Epithelial cell of umbilical artery (primary cell): ENCODE results near the gene PSG3. TPM values are rescaled to one million over a fixed set of nuclear protein-coding genes. Genes with fewer than 3 reads are reported as not detected.

ENCODE experiments used
- total RNA-seq: library from RNA; depleted of rRNA; stranded (reverse); fragments of >200 nt; gene quantifications from 2 replicates; pipeline ENCODE4 v1.2.3, GENCODE V29; 2014

Gene PSG3
- not detected in 2 replicates for total RNA-seq

DNA sequence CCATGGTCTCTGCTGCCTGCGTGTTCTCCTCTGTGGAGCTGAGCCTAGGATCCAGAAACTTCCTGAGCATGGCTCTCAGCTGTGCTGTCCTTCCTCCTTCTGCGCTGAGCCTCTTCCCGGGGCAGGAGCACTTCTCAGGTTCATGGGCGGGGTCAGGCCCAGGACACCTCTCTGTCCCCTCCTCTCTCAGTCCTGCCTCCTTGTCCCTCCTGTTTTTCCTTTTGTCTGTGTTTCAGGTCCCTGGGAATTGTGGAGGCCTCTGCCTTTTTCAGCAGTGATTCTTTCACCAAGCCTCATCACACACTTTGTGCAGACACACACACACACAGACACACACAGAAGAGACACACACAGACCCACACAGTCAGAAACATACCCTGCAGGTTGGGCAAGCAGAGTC is at the start of gene PSG3:
TSS of gene PSG3 (minus strand) at position 101 of the 400 bp plus-strand sequence. CDS start at position 4, 97 bp downstream.

Other genes starting within 250 kb of the PSG3 start
- 0.32 and 0.46 TPM in 2 replicates for gene CEACAM1, start 212.0 kb downstream of the PSG3 start, total RNA-seq
- not detected in 2 replicates for gene CEACAM8, start 145.6 kb downstream of the PSG3 start, total RNA-seq
- not detected in 2 replicates for gene PSG8, start 25.2 kb upstream of the PSG3 start, total RNA-seq
- not detected in 2 replicates for gene PSG1, start 139.2 kb upstream of the PSG3 start, total RNA-seq
- gene PSG6, start 177.4 kb upstream of the PSG3 start, total RNA-seq = not detected in 2 replicates
- not detected in 2 replicates for gene PSG7, start 196.7 kb upstream of the PSG3 start, total RNA-seq